Right ventricle myocardium inferior (tissue), 1 donor: ENCODE results near the gene RPS6KB1. TPM values are rescaled to one million over a fixed set of nuclear protein-coding genes. Genes with fewer than 3 reads are reported as not detected.
"Not testable (repeated sequence)": the region's sequence is repeated elsewhere in the genome, so short reads cannot be mapped to it uniquely, and the experiment has no call there.

Source experiments
- ATAC-seq: fragments of 200-7000 bp; cut with Tn5 transposase; one replicate; pipeline ENCODE4 v1.9.1; 2020; ENCODE audit warnings: mild to moderate bottlenecking, moderate library complexity
- DNase-seq: peaks from one replicate; pipeline ENCODE4 v3.0.0; 2021; ENCODE audit errors: missing footprints
- intact Hi-C: fragments of 100-400 bp; cut with DNase I; formaldehyde crosslinking; loops from one replicate; pipeline ENCODE4 v1.11.0; 2022
- long read RNA-seq: library from polyadenylated mRNA; unstranded; transcript quantifications from one replicate; pipeline ENCODE4 v2.0.0, GENCODE V29; 2021
- total RNA-seq: library from RNA; stranded (reverse); fragmentation: NEBNext Ultra II Directional; extraction: Animal tissue kit (Norgen Biotek cat#: 25700); gene quantifications from one replicate; pipeline ENCODE4 v1.2.1, GENCODE V29; 2021
- donor health status: DM: no; HTN: yes; CAD: no; lungs with severe emphysema.

The RPS6KB1 gene
- total RNA-seq, result 21.4 TPM
- long read RNA-seq, full-length matches to known transcripts, result 3 of 5 reads
- long read RNA-seq, partial matches to known transcripts, result 0 of 5 reads
- long read RNA-seq, other reads (novel, unspliced or antisense), result 2 of 5 reads

DNA sequence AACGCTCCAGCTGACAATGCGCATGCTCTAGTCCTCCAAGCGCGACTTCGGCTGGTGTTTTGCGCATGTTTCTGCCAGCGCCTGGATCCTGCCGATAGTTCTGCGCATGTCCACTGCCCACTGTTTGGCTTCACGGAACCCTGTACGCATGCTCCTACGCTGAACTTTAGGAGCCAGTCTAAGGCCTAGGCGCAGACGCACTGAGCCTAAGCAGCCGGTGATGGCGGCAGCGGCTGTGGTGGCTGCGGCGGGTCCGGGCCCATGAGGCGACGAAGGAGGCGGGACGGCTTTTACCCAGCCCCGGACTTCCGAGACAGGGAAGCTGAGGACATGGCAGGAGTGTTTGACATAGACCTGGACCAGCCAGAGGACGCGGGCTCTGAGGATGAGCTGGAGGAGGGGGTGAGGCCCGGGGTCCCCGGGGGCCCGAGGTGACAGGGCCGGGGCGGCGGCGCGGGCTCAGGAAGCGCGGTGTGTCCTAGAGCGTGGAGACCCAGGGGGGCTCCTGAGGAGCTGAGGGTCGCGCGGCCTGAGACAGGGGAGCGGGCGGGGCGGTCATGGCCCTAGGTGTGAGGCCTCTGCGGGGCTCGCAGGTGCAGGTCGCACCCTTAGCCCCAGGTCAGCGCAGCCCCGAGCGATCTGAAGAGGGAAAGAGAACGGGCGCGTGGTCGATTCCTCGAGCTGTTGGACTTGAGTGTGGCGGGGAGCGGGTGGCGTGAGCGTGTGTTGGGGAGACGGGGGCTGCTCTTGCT, at the start of gene RPS6KB1, which contains the start of gene TUBD1:
Gene RPS6KB1 (plus strand): TSS at position 198 of the 752 bp plus-strand sequence. CDS start 64 bp downstream, at position 262.
Gene TUBD1 (minus strand): TSS at position 20 of the 752 bp plus-strand sequence. CDS start 1,941 bp downstream, outside the sequence.
- ATAC-seq, result peak; percentile 100
- peak; percentile 96 for DNase-seq
- intact Hi-C loops, result no loop called here

DNA sequence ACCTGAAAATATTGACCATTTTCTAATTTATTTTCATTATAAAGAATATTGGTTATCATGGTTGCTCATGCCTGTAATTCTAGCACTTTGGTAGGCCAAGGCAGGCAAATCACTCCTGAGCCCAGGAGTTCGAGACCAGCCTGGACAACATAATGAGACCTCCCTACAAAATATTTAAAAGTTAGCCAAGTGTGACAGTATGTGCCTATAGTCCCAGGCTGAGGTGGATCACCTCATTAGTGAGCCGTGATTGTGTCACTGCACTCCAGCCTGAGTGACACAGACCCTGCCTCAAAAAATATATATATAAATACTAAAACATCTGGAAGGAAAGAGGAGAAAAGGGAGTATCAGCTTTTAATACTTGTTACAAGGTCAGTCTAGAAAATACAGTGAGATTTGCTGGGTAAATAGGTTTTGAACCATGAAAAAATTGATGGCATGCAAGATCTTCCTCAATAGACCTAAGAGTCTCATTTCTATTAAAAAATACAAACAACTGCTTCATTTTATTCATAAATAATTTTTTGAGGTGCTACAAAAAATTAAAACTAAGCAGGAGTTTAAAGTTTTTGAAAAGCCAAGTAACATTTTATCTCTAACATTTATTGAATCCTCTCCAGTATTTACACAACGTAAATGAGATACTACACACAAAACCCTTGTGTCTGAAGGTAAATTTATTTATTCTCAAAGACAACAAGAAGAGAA, 47.9 kb upstream of the RPS6KB1 start:
- DNase-seq (no peak), ATAC-seq (no peak)
- intact Hi-C loops, result no loop called here

DNA sequence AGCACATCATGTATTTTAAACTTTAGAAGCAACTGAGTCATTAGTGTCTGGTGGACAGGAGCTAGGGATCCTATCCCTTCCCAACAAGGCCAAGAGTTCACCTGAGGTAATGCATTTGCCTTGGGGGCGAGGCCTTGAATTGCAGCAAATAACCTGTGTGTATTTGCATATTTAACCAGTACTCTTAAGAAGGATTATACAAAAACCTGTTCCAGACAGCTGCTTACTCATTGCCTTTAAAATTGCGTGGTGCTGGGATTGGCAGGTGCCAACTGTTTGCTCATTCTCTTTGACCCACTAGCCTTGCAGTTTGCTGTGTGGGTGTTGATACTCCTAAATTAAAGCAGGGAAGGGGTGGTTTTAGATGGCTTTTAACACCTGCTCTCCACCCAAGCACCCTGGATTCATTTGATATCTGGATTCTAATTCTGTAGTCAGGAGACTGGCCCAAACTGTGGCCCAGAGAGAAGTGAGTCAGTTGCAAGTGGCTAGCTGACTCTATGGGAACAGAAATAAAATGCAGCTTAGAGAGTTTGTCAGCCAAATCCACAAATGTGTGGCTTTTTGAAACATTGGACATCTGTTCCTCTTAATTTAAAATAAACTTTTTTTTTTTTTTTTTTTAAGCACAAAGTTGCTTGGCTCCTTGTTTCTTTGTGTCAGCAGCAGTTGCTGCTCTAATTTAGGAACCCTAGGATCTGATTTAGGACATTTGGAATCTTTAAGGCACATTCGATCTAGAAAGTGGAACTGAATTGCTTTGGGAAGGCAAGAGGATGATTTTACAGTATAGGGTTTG, 47.1 kb upstream of the RPS6KB1 start:
- ATAC-seq, result peak; percentile 34
- DNase-seq, result no peak
- intact Hi-C loops, result no loop called here

DNA sequence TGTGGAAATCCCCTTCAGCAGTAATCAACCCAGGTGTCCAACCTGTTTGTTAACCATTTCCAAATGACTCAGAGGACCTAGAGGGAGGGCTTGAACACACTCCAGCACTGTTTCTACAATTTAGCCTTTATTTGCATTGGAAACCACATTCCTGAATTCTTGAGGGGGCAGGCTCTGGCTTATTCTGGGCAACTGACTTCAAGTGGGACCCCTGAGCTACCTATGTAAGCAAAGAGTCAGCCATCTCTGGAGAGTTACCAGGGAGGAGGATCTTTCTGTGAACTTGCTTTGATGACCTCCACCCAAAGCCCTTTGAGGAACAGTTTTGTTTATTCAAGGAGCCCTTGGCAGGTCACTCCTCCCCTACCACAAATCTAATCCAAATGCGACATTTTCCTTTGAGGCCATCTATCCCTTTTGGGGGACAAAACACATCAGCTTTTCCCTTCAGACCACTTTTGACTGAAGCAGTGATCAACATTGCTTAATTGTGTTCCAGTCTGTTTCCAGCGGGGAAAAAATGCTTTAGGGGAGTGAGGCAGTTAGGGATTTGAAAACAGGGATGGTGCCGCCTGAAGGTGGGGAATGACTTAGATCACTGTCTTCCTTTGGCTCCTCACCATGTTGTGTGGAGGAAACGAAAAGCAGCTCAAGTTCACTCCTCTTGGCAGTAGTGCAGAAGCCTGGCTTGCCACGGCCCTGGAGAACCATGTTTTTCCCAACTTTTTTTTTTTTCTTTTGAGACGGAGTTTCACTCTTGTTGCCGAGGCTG, 46.3 kb upstream of the RPS6KB1 start:
- ATAC-seq (peak; percentile 56), DNase-seq (no peak)
- intact Hi-C loops, result no loop called here

DNA sequence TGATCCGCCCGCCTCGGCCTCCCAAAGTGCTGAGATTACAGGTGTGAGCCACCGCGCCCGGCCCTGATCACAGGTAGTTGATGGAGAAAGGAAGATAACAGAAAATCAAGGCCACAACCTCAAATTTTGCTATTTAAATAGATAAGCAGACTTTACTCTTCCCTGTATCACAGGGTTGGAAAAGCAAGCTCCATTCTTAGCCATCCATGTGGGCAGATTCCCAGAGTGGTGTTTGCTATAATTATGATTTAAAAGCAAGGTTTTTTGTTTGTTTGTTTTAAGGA, 44.6 kb upstream of the RPS6KB1 start:
- intact Hi-C loops, result no loop called here
- ATAC-seq (no peak), DNase-seq (peak; percentile 71)

DNA sequence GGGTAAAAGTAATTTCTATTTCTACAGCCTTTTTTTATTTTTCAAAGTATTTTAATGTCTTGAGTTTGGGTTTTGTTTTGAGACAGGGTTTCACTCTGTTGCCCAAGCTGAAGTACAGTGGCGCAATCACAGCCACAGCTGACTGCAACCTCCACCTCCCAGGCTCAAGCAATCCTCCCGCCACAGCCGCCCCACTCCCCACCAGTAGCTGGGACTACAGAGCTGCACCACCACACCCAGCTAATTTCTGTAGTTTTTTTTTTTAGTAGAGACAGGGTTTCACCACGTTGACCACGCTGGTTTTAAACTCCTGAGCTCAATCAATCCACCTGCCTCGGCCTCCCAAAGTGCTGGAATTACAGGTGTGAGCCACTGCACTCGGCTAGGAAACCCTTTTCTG, 44.1 kb upstream of the RPS6KB1 start:
- peak; percentile 36 for ATAC-seq
- intact Hi-C loops, result no loop called here
- peak; percentile 86 for DNase-seq

DNA sequence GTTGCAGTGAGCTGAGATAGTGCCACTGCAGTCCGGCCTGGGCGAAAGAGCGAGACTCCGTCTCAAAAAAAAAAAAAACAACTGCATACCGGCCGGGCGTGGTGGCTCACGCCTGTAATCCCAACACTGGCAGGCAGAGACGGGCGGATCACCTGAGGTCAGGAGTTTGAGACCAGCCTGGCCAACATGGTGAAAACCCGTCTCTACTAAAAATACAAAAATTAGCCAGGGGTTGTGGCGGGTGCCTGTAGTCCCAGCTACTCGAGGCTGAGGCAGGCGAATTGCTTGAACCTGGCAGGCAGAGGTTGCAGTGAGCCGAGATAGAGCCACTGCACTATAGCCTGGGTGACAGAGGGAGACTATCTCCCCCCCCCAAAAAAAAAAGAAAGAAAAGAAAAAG, 42.6 kb upstream of the RPS6KB1 start:
- ATAC-seq, intact Hi-C loops, DNase-seq: not testable (repeated sequence)

DNA sequence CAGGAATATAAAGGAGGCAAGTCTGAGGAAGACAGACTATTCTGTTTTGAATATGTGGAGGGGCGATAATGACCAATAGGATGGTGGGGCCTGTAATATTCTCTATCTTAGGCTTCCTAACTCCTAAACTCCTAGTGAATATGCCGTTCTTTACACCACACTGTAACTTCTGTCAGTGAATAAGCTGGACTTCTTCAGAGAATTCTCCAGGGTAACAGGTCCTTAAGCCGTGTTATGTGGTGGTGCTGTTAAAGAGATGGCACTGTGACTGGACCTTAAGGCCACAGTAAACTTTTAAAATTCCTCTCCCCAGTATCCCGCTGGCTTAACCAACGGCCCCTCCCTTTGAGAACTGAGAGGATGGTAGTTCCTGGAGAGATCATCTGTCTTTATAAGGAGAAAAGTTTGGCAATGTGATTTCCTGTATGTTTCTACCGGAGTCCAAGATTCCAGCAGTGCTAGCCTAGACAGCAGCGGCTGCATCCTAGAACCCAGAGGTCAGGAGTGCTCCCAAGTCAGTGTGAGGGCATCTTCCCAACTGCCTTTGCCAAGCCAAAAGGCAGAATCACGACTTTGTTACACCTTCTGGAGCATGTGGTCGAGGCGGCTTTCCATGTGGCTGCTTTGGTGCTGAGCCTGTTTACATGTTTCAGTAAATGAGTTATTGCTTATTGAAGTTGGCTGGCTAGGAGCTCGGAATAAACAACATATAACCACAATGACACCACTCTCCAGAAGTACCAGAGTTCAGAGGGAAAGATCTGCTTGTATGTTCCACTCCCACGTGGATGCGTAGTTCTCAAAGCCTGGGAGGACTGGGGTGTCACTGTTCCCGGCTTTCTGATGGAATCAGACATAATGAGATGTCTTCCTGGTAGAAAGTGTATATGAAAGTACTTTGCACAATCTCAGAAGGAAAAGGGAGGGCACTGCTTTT, 41.2 kb upstream of the RPS6KB1 start:
- ATAC-seq (no peak), DNase-seq (no peak)
- intact Hi-C loops, result no loop called here

DNA sequence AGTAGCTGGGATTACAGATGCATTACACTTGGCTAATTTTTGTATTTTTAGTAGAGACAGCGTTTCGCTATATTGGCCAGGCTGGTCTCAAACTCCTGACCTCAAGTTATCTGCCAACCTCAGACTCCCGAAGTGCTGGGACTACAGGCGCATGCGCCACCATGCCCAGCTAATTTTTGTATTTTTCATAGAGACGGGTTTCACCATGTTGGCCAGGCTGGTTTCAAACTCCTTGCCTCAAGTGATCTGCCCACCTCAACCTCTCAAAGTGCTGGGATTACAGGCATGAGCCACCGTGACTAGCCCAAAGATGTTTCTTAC, 40.1 kb upstream of the RPS6KB1 start:
- DNase-seq, intact Hi-C loops, ATAC-seq: not testable (repeated sequence)

DNA sequence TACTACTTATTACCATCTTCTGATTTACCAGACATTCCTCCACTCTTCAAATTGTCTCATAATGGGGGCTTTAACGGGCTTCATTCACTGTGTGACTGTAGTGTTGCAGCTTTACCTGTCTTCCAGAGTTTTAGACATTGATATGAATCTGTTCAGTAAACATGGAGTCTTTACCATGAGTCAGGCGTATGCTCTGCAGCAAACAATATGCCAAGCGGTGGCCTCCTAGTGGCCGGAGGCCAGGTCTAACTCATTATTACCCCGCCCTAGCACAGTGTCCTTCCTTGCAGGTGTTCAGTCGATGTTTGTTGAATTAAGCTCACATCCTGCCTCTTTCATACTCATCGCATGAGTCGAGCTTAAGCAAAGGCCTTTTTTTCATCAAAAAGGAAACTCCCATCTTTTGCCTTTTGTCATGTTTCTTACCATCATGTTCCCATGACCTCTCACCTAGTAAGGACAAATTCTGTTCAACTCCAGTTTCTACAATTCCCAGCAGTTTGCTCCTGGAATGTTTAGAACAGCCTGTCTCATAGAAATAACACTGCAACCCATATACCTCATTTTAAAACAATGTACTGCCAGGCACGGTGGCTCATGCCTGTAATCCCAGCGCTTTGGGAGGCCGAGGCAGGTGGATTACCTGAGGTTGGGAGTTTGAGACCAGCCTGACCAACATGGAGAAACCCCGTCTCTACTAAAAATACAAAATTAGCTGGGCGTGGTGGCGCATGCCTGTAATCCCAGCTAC, 39.6 kb upstream of the RPS6KB1 start:
- DNase-seq (no peak), ATAC-seq (peak; percentile 40)
- intact Hi-C loops, result no loop called here

DNA sequence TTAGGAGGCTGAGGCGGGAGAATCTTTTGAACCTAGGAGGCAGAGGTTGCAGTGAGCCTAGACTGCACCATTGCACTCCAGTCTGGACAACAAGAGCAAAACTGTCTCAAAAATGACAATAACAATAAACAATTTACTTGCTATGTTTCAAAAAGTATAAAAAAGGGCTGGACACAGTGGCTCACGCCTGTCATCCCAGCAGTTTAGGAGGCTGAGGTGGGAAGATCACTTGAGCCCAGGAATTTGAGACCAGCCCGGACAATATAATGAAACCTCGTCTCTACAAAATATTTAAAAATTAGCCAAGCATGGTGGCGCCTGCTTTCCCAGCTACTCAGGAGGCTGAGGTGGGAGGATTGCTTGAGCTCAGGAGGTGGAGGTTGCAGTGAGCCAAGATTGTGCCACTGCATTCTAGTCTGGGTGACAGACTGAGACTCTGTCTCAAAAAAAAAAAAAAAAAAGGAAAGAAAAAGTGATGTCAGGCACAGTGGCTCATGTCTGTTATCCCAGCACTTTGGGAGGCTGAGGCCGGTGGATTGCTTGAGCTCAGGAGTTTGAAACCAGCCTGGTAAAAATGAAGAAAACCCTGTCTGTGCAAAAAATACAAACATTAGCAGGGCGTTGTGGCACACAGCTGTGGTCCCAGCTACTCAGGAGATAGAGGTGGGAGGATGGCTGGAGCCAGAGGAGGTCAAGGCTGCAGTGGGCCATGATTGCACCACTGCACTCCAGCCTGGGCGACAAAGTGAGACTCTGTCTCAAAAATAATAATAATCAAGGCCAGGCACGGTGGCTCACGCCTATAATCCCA, 38.8 kb upstream of the RPS6KB1 start:
- DNase-seq, intact Hi-C loops: not testable (repeated sequence)

DNA sequence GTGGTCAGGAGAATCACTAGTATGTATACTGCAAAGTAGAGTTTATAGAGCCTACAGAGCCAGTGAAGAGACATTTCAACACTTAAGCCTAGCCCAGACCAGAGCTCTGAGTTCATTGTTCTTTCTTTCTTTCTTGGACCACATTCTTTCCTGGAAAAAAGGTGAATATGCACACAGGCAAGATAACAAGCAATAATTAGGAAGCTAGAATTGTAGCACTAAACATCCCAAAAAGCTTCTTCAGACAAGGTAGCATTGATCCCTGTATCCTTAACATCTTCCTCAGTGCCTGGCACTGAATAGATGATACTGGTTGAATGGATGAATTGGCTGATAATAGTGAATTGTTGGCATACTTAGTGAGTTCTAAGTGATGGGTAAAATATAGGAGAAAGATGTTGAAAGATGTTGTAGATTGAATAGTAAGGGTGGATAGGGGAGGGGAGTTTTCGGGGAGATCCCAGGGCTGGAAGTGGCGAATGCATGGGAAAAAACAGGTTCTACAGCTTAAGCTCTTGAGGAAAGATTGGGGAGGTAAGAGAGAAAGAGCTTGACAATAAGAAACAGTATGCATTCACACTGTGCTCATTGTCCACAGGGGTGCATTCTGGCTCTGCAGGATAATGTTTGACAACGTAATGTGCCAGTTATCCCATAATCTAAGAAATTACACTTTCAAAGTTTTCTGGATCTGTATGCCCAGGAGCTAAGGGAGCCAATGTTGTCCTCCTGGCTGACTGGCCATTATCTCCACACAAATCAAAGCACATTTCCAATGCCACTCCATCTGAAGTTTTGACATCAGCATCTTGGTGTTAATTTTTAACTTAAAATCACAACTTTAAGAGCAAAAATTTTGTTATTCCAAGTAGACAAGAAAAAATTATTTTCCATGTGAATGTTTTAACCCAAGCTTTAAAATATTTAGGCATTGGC, 35.8 kb upstream of the RPS6KB1 start:
- intact Hi-C loops, result no loop called here
- peak; percentile 40 for ATAC-seq

More for the DNA sequence above, 38.8 kb upstream of the RPS6KB1 start:
- not testable (repeated sequence) for ATAC-seq

DNA sequence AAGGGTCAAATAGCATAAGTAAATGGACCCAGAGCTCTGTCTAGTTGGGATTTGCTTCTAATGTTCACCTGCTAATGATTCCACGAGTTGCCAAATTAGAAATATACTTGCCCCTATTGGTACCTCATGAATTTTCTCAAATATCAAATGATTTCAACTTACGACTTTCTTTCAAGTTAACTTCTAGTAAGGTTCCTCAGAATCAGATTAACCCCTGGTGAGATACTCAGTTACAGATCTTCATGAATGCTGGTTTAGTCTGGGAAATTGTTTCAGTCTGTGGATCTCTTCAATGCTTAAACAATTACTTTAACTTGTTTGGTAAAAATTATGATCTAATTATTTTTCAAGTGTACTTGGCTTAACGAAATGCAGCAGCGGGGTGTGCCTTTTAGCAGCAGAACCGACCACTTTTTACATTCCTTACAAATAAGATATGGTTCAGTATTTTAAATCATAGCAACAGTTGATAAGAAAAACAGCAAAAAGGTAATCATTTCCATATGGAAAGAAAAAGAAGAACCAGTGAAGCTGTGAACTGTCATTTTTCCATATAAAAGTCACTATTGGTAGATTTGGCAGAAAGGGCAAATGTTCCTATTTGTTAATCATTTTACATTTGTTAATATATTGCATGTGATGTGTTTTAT, 34.6 kb upstream of the RPS6KB1 start:
- DNase-seq, result no peak
- no peak for ATAC-seq
- intact Hi-C loops, result no loop called here

More for the DNA sequence above, 35.8 kb upstream of the RPS6KB1 start:
- no peak for DNase-seq

DNA sequence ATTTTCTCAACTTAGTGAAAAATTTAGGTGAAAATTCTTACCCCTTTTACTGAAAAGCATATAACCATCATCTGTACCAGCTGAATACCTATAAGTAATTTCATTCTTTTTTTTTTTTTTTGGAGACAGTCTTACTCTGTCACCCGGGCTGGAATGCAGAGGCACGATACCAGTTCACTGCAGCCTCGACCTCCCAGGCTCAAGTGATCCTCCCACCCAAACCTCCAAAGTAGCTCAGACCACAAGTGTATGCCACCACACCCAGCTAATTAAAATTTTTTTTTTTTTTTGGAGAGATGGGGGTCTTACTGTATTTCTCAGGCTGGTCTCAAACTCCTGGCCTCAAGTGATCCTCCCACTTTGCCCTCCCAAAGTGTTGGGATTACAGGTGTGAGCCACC, 34.0 kb upstream of the RPS6KB1 start:
- DNase-seq (no peak), ATAC-seq (no peak)
- intact Hi-C loops, result no loop called here
